Endothelial cell of umbilical vein (primary cell): ENCODE measurements around the gene SMAD5. TPM values are rescaled to one million over a fixed set of nuclear protein-coding genes. Genes with fewer than 3 reads are reported as not detected.

Experiments used
- BruUV-seq: library from RNA; stranded (reverse); fragments of 400-500 nt; replicated peaks from 2 replicates; lab custom pipeline; 2021; lab: Mats Ljungman, UMichigan
- CTCF ChIA-PET: fragments of 300-600, 350-600 bp; sonication (Branson Sonifier 250); formaldehyde crosslinking; loops from one replicate; lab custom pipeline; 2021; ENCODE audit warnings: antibody characterized with exemption, inconsistent platforms; lab: Charles Lee
- POLR2A ChIA-PET: fragments of 300-600, 350-600 bp; sonication (Branson Sonifier 250); formaldehyde crosslinking; loops from one replicate; lab custom pipeline; 2021; ENCODE audit warnings: antibody characterized with exemption, inconsistent platforms; lab: Charles Lee
- DNase-seq: peaks from one replicate; pipeline ENCODE4 v3.0.0-alpha.2; 2011; ENCODE audit warnings: low read depth, low spot score
- FAIRE-seq: peaks from 2 replicates; lab custom pipeline; 2011; peaks lifted over from hg19 to GRCh38; lab: Jason Lieb, UNC
- H2AFZ ChIP-seq: 2 replicates; pipeline ENCODE4 v1.6.0; 2012; ENCODE audit warnings: low read depth, low read length, control low read depth, inconsistent platforms
- H3K27ac ChIP-seq: 2 replicates; pipeline ENCODE4 v1.5.1; 2011; ENCODE audit warnings: low read depth, mild to moderate bottlenecking, control low read depth, low read length, moderate library complexity; ENCODE audit not compliant: insufficient read depth
- H3K27me3 ChIP-seq, 2 experiments: 2 replicates each; pipeline versions ENCODE4 v1.6.0 to v1.6.1; 2011; ENCODE audit warnings: low read length in 2 of 2, mixed read lengths in 1 of 2; ENCODE audit not compliant: control insufficient read depth in 2 of 2, insufficient read depth in 2 of 2
- H3K36me3 ChIP-seq, 2 experiments: 2 replicates in 1 of 2; 3 replicates in 1 of 2; pipeline ENCODE4 v1.5.1; 2011; ENCODE audit warnings: low read length in 2 of 2, mild to moderate bottlenecking in 1 of 2, moderate library complexity in 1 of 2; ENCODE audit not compliant: control insufficient read depth in 2 of 2, insufficient read depth in 2 of 2; ENCODE audit errors: extremely low read depth in 1 of 2
- H3K4me1 ChIP-seq: 3 replicates; pipeline ENCODE4 v1.5.1; 2011; ENCODE audit warnings: mild to moderate bottlenecking, low read length; ENCODE audit not compliant: control insufficient read depth, insufficient read depth; ENCODE audit errors: extremely low read depth
- H3K4me2 ChIP-seq: 2 replicates; pipeline ENCODE4 v1.6.1; 2011; ENCODE audit warnings: low read length, control low read depth, mixed read lengths; ENCODE audit not compliant: insufficient read depth
- H3K4me3 ChIP-seq, 3 experiments: fragments of 200-600 bp in 1 of 3; sonication (generic), shearing (Covaris generic) in 1 of 3; replicated peaks in 1 of 3; 2 replicates each; pipeline ENCODE4 v1.5.1; 2011 to 2016; ENCODE audit warnings: control low read depth in 3 of 3, low read length in 3 of 3, mild to moderate bottlenecking in 2 of 3, inconsistent platforms in 1 of 3, low read depth in 1 of 3, moderate library complexity in 1 of 3; ENCODE audit not compliant: insufficient read depth in 1 of 3
- H3K79me2 ChIP-seq: 2 replicates; pipeline ENCODE4 v1.6.0; 2012; ENCODE audit warnings: low read length, inconsistent platforms; ENCODE audit not compliant: control insufficient read depth, insufficient read depth
- H3K9ac ChIP-seq: replicated peaks from 2 replicates; pipeline ENCODE3; 2011; ENCODE audit warnings: low read length, control low read depth; ENCODE audit not compliant: insufficient read depth; ENCODE audit errors: extremely low read depth
- H3K9me1 ChIP-seq: replicated peaks from 3 replicates; pipeline ENCODE4 v1.6.0; 2011; ENCODE audit warnings: mild to moderate bottlenecking, low read length; ENCODE audit not compliant: control insufficient read depth, insufficient read depth; ENCODE audit errors: extremely low read depth
- H3K9me3 ChIP-seq: replicated peaks from 2 replicates; pipeline ENCODE4 v1.5.1; 2012; ENCODE audit warnings: low read length, inconsistent platforms; ENCODE audit not compliant: control insufficient read depth, insufficient read depth
- H4K20me1 ChIP-seq: replicated peaks from 2 replicates; pipeline ENCODE3; 2011; ENCODE audit warnings: mild to moderate bottlenecking, low read length; ENCODE audit not compliant: control insufficient read depth, insufficient read depth; ENCODE audit errors: extremely low read depth
- CTCF ChIP-seq, 2 donors: IDR thresholded peaks; 1 replicate in 1 of 2; 2 replicates in 1 of 2; pipeline ENCODE4 v1.5.1; 2011; ENCODE audit warnings: low read length in 2 of 2, mild to moderate bottlenecking in 2 of 2, moderate library complexity in 2 of 2, control low read depth in 1 of 2, inconsistent platforms in 1 of 2, low read depth in 1 of 2; ENCODE audit not compliant: insufficient read depth in 1 of 2; ENCODE audit errors: extremely low read depth in 1 of 2
- EZH2 ChIP-seq: IDR thresholded peaks from 2 replicates; pipeline ENCODE4 v1.6.1; 2012; ENCODE audit warnings: borderline replicate concordance, low read depth, mild to moderate bottlenecking, moderate library complexity, low read length, inconsistent platforms; ENCODE audit not compliant: severe bottlenecking
- FOS ChIP-seq: IDR thresholded peaks from 2 replicates; pipeline ENCODE4 v1.6.1; 2011; ENCODE audit warnings: mild to moderate bottlenecking, low read length, moderate library complexity, borderline replicate concordance; ENCODE audit not compliant: insufficient read depth
- GATA2 ChIP-seq: IDR thresholded peaks from 2 replicates; pipeline ENCODE4 v1.7.0; 2011; ENCODE audit warnings: low read depth, mild to moderate bottlenecking, moderate library complexity, mixed read lengths, low read length; ENCODE audit not compliant: insufficient read length, insufficient read depth
- MAX ChIP-seq: IDR thresholded peaks from 2 replicates; pipeline ENCODE4 v1.6.1; 2011; ENCODE audit not compliant: insufficient read depth, insufficient read length
- MYC ChIP-seq: IDR thresholded peaks from one replicate; pipeline ENCODE4 v1.6.1; 2011; ENCODE audit warnings: mild to moderate bottlenecking, low read depth, low read length
- POLR2A ChIP-seq: IDR thresholded peaks from 2 replicates; pipeline ENCODE4 v1.6.1; 2012; ENCODE audit warnings: low read depth, mild to moderate bottlenecking, control low read depth, low read length
- POLR2AphosphoS5 ChIP-seq: IDR thresholded peaks from 2 replicates; pipeline ENCODE4 v1.6.1; 2012; ENCODE audit warnings: low read depth, mild to moderate bottlenecking, control low read depth, low read length, moderate library complexity; ENCODE audit not compliant: insufficient read depth
- dilution Hi-C: fragments of 300-500 bp; cut with MboI; formaldehyde crosslinking; loops from one replicate; pipeline ENCODE4 v1.15.0; 2019; ENCODE audit warnings: low sequenced_read_pairs; ENCODE audit not compliant: extremely low pct_ligation_motif_present
- intact Hi-C: fragments of 100-400 bp; cut with micrococcal nuclease; formaldehyde crosslinking; loops from one replicate; pipeline ENCODE4 v1.10.0; 2022
- polyA plus RNA-seq, 4 experiments: library from polyadenylated mRNA; depleted of rRNA in 3 of 4; stranded (reverse) in 3 of 4; unstranded in 1 of 4; fragments of >200 nt; gene quantifications; 2 replicates each; pipeline versions ENCODE4 v1.2.1 to v1.2.3, GENCODE V29; 2011 to 2012; ENCODE audit warnings: missing spikeins in 1 of 4
- total RNA-seq: library from RNA; stranded (reverse); gene quantifications from 2 replicates; pipeline ENCODE4 v1.2.3, GENCODE V29; 2021

Gene SMAD5
- total and polyA plus RNA-seq, 2 donors (not counting 3 experiments of a cell fraction or from before 2014, with no cell fraction given) = 26.0 to 66.0 TPM

- no peak for FAIRE-seq
- dilution Hi-C loops = no loop called here
- intact Hi-C loops = no loop called here
Measured at GRCh38 chr5:136216230-136216629, 83.6 kb downstream of the SMAD5 start.

More at GRCh38 chr5:136216230-136216629, 83.6 kb downstream of the SMAD5 start:
- no peak overlapping the region for H3K4me2 ChIP-seq
- no peaks in the 10 kb centered on the region for H3K4me1 ChIP-seq
- no peak overlapping the region for H3K27ac ChIP-seq
- no TSS peak for BruUV-seq
- H3K4me3 ChIP-seq = no peak overlapping the region
- no peaks in the 10 kb centered on the region for H3K9me1 ChIP-seq
- H3K9me3 ChIP-seq = no peaks in the 10 kb centered on the region
- H3K27me3 ChIP-seq = peaks cover 0 to 2% of the 10 kb centered on the region in 2 experiments
- no peak overlapping the region for H3K9ac ChIP-seq
- H3K36me3 ChIP-seq = no peaks in the 10 kb centered on the region
- TF ChIP-seq GATA2 (no peak), MYC (no peak), CTCF (IDR thresholded peaks at IDR 0.05; ENCODE audit: extremely low read depth in 1 of 2, insufficient read depth in 1 of 2, low read depth in 1 of 2, low read length in 2 of 2) (no peak), MAX (no peak), EZH2 (no peak), POLR2A (no peak), POLR2AphosphoS5 (no peak), FOS (no peak)
- H3K79me2 ChIP-seq = no peaks in the 10 kb centered on the region
- no peak for DNase-seq
- ChIA-PET POLR2A (no interaction called here), CTCF (no interaction called here)
- H2AFZ ChIP-seq = no peak overlapping the region
- H4K20me1 ChIP-seq = no peaks in the 10 kb centered on the region
